ENCODE measurements around the gene RNASE4. TPM values are rescaled to one million over a fixed set of nuclear protein-coding genes. Genes with fewer than 3 reads are reported as not detected.

RNASE4 gene
- total RNA-seq, 1 experiment from 2014 or later: 8.8 TPM

DNA sequence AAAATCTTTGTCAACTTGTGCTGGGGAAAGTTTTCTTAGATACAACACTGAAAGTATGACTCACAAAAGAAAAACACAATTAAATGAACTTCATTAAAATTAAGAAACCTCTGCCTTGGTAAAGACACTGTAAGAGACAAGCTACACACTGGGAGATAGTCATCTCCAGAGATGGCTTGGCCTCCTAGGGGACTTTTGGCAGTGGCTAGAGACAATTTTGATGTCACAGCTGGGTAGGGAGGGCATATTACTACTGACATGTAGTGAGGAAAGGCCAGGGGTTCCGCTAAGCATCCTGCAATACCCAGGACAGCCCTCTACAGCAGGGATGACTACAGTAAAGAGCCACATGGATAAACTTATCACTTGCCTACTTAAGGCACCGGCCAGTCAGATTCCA is 8.7 kb upstream of the RNASE4 start:
- Histone ChIP-seq H3K4me1 (no peaks in the 10 kb centered on the region), H3K36me3 (ENCODE audit: control insufficient read depth, insufficient read depth, low read length) (no peaks in the 10 kb centered on the region), H3K9me3 (no peaks in the 10 kb centered on the region), H3K4me3 (ENCODE audit: low read depth, low read length) (no peak overlapping the region), H3K27me3 (replicated peaks; ENCODE audit: control insufficient read depth, insufficient read depth, low read length) (no peaks in the 10 kb centered on the region)
- POLR2A ChIA-PET: no interaction called here
- no peak overlapping the region for H3K4me3 Mint-ChIP-seq (ENCODE audit: unreplicated experiment)
- H3K27me3 Mint-ChIP-seq (ENCODE audit: insufficient read depth, unreplicated experiment): no peaks in the 10 kb centered on the region
- BruUV-seq (replicated peaks): no TSS peak
- H3K4me1 Mint-ChIP-seq (ENCODE audit: low read depth, unreplicated experiment): peaks cover 4% of the 10 kb centered on the region
- no peaks in the 10 kb centered on the region for H3K36me3 Mint-ChIP-seq (ENCODE audit: insufficient read depth, unreplicated experiment)
- H3K27ac Mint-ChIP-seq (ENCODE audit: unreplicated experiment): no peak overlapping the region
- CTCF ChIA-PET: interaction anchor here (1.0 to 1.1 kb wide), 2 partner anchors 16 to 18 kb away, joined by 3 read pairs; no protein-coding TSS in a partner anchor
- TF ChIP-seq, protein P1, sequence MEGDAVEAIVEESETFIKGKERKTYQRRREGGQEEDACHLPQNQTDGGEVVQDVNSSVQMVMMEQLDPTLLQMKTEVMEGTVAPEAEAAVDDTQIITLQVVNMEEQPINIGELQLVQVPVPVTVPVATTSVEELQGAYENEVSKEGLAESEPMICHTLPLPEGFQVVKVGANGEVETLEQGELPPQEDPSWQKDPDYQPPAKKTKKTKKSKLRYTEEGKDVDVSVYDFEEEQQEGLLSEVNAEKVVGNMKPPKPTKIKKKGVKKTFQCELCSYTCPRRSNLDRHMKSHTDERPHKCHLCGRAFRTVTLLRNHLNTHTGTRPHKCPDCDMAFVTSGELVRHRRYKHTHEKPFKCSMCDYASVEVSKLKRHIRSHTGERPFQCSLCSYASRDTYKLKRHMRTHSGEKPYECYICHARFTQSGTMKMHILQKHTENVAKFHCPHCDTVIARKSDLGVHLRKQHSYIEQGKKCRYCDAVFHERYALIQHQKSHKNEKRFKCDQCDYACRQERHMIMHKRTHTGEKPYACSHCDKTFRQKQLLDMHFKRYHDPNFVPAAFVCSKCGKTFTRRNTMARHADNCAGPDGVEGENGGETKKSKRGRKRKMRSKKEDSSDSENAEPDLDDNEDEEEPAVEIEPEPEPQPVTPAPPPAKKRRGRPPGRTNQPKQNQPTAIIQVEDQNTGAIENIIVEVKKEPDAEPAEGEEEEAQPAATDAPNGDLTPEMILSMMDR (IDR thresholded peaks at IDR 0.05; ENCODE audit: insufficient read depth in 1 of 2, low read depth in 1 of 2, low read length in 1 of 2, severe bottlenecking in 1 of 2, unreplicated experiment in 1 of 2): no peak
- DNase-seq: no peak
- no peaks in the 10 kb centered on the region for H3K9me3 Mint-ChIP-seq (ENCODE audit: unreplicated experiment)
- intact Hi-C loops (cut with micrococcal nuclease; ENCODE audit: unreplicated experiment): no loop called here

GRCh38 chr14:20676072-20676471 is 8.3 kb upstream of the RNASE4 start:
- no peaks in the 10 kb centered on the region for H3K9me3 Mint-ChIP-seq (ENCODE audit: unreplicated experiment)
- Histone ChIP-seq H3K4me3 (ENCODE audit: low read depth, low read length) (no peak overlapping the region), H3K27me3 (replicated peaks; ENCODE audit: control insufficient read depth, insufficient read depth, low read length) (no peaks in the 10 kb centered on the region), H3K4me1 (no peaks in the 10 kb centered on the region), H3K9me3 (no peaks in the 10 kb centered on the region), H3K36me3 (ENCODE audit: control insufficient read depth, insufficient read depth, low read length) (no peaks in the 10 kb centered on the region)
- H3K4me1 Mint-ChIP-seq (ENCODE audit: low read depth, unreplicated experiment): peaks cover 6% of the 10 kb centered on the region
- H3K27me3 Mint-ChIP-seq (ENCODE audit: insufficient read depth, unreplicated experiment): no peaks in the 10 kb centered on the region
- TF ChIP-seq, protein P1 (IDR thresholded peaks at IDR 0.05; ENCODE audit: insufficient read depth in 1 of 2, low read depth in 1 of 2, low read length in 1 of 2, severe bottlenecking in 1 of 2, unreplicated experiment in 1 of 2): no peak
- ChIA-PET CTCF (interaction anchor here (1.0 to 1.1 kb wide), 2 partner anchors 15 to 19 kb away, joined by 3 read pairs; no protein-coding TSS in a partner anchor), POLR2A (no interaction called here)
- no peak for DNase-seq
- no TSS peak for BruUV-seq (replicated peaks)
- H3K36me3 Mint-ChIP-seq (ENCODE audit: insufficient read depth, unreplicated experiment): no peaks in the 10 kb centered on the region
- H3K27ac Mint-ChIP-seq (ENCODE audit: unreplicated experiment): no peak overlapping the region
- intact Hi-C loops (cut with micrococcal nuclease; ENCODE audit: unreplicated experiment): no loop called here
- no peak overlapping the region for H3K4me3 Mint-ChIP-seq (ENCODE audit: unreplicated experiment)

DNA sequence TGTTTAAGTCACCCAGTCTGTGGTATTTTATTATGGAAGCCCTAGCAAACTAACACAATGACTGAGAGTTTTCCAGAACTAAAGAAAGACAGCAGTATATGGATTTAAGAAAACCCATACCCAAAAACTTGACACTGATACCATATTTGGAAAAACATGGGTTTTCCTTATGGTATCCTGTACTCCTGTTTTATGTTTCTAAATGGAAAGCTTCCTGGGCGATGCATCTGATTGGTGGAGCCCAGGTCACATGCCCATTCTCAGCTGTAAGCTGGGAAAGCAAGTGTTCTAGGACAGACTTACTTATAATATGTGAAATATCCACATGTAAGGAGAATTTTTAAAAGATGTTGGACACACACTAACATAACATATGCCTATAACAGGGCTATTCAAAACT is 4.5 kb upstream of the RNASE4 start:
- H3K9me3 Mint-ChIP-seq (ENCODE audit: unreplicated experiment): no peaks in the 10 kb centered on the region
- Histone ChIP-seq H3K9me3 (no peaks in the 10 kb centered on the region), H3K27me3 (replicated peaks; ENCODE audit: control insufficient read depth, insufficient read depth, low read length) (no peaks in the 10 kb centered on the region), H3K4me3 (ENCODE audit: low read depth, low read length) (peak overlapping the region; percentile 61), H3K4me1 (no peaks in the 10 kb centered on the region), H3K36me3 (ENCODE audit: control insufficient read depth, insufficient read depth, low read length) (no peaks in the 10 kb centered on the region)
- POLR2A ChIA-PET: interaction anchor here (1.5 to 1.8 kb wide), 2 partner anchors 67 to 218 kb away, joined by 3 to 4 read pairs; no protein-coding TSS in a partner anchor
- no peaks in the 10 kb centered on the region for H3K27me3 Mint-ChIP-seq (ENCODE audit: insufficient read depth, unreplicated experiment)
- H3K4me3 Mint-ChIP-seq (ENCODE audit: unreplicated experiment): no peak overlapping the region
- no TSS peak for BruUV-seq (replicated peaks)
- peak; percentile 79 to 83 for DNase-seq
- intact Hi-C loops (cut with micrococcal nuclease; ENCODE audit: unreplicated experiment): loop anchor here (5.0 kb wide), 2 partner anchors 133 to 263 kb away; no protein-coding TSS in a partner anchor
- TF ChIP-seq, protein P1 (IDR thresholded peaks at IDR 0.05; ENCODE audit: insufficient read depth in 1 of 2, low read depth in 1 of 2, low read length in 1 of 2, severe bottlenecking in 1 of 2, unreplicated experiment in 1 of 2): no peak
- CTCF ChIA-PET: interaction anchor here (0.6 to 2.3 kb wide), 6 partner anchors 11 to 338 kb away, joined by 3 to 20 read pairs (median 4); no protein-coding TSS in a partner anchor
- H3K27ac Mint-ChIP-seq (ENCODE audit: unreplicated experiment): no peak overlapping the region
- no peaks in the 10 kb centered on the region for H3K36me3 Mint-ChIP-seq (ENCODE audit: insufficient read depth, unreplicated experiment)
- H3K4me1 Mint-ChIP-seq (ENCODE audit: low read depth, unreplicated experiment): peaks cover 6% of the 10 kb centered on the region

Data from Caco-2 (cell line).